ENCODE measurements around the gene DGCR2. TPM values are rescaled to one million over a fixed set of nuclear protein-coding genes. Genes with fewer than 3 reads are reported as not detected.
"Not testable (repeated sequence)": the region's sequence is repeated elsewhere in the genome, so short reads cannot be mapped to it uniquely, and the experiment has no call there.

The DGCR2 gene
- polyA plus RNA-seq, 3 donors = 13.4 to 32.6 (median 24.3) TPM

GRCh38 chr22:19096555-19096954 lies 25.7 kb downstream of the DGCR2 start:
- H3K27ac ChIP-seq (ENCODE audit: low read depth, low read length) = no peak overlapping the region
- 92 to 98% (median 95%) methylated on average over 1 of the region's 1 CpG for WGBS, 3 donors

GRCh38 chr22:19094393-19094997 lies 27.7 kb downstream of the DGCR2 start:
- no peak overlapping the region for H3K27ac ChIP-seq (ENCODE audit: low read depth, low read length)
- WGBS, 3 donors = 96 to 99% (median 99%) methylated on average over 4 of the region's 4 CpGs

DNA sequence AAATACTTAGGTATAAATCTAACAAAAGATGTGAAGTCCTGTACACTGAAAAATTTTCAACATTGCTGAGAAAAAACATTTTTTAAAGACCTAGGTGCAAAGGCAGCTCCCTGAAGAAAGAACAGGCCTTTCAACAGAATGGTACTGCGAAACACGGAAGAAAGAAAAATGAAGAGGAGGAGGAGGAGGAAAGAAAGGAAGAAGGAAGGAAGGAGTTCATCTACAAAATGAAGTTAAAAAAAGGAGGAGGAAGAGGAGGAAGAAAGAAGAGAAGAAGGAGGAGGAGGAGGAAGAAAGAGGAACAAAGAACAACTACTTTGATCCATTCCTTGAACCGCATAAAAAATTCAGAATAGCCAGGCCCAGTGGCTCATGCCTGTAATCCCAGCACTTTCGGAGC lies 29.5 kb downstream of the DGCR2 start:
- whole genome bisulfite sequencing, 3 donors = 68 to 99% (median 90%) methylated on average over 4 of the region's 4 CpGs
- no peak overlapping the region for H3K27ac ChIP-seq (ENCODE audit: low read depth, low read length)

DNA sequence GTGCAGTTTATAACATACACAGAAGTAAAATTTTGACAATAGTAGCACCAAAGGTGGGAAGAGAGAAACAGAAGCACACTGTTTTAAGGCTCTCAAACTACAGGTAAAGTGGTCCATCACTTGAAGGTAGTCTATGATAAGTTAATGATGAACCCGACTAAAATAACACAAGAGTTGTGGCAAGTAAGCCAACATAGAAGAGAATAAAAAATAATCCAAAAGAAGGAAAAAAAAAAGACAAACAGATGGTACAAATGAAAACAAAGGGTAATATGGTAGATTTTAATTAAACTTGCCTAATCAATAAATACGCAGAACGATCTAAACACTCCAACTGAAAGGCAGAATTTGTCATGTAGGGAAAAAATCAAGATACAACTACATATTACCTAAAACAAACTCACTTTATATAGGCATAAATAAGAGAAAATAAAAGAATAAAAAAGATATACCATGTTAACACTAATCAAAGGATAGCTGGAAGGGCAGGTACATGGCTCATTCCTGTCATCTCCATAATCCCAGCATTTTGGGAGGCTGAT lies 31.6 kb downstream of the DGCR2 start:
- H3K27ac ChIP-seq (ENCODE audit: low read depth, low read length) = no peak overlapping the region
- WGBS, 3 donors = 65 to 94% (median 85%) methylated on average over 3 of the region's 3 CpGs

GRCh38 chr22:19090183-19090582 lies 32.0 kb downstream of the DGCR2 start:
- WGBS, 3 donors = 73 to 95% (median 91%) methylated on average over 2 of the region's 2 CpGs
- H3K27ac ChIP-seq (ENCODE audit: low read depth, low read length) = no peak overlapping the region

DNA sequence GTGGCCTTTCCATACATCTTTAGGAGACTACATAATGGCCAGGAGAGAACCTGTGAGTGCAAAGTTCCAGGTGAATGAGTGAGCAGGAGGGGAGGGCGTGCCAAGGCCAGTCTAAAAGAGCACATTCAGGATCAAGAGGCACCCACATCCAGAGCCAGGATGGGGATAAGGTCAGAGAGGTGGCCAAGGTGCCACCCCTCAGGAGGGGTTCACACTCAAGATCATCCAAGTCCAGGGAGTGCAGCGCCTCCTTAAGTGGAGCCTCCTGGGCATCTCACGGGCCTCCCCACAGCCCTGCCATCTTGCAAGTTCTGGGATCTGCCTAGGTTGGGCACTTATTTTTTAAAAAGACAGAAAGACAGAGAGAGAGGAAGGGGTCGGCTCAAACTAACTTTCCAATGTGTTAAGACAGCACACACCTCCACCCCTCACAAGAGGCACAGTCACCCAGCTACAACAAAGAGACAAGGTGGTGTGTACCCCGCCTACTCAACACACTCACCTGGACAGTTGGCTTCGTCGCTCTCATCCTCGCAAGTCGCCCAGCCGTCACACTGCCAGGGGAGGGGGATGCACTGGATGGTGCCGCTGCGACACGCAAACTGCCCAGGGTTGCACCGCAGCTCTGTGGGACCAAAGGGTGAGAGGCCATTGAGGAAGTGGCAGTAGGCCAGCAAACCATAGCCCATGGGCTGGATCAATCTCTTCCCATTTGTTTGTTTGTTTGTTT lies 33.2 kb downstream of the DGCR2 start:
- H3K27ac ChIP-seq (ENCODE audit: low read depth, low read length) = no peak overlapping the region
- 96 to 98% (median 98%) methylated on average over 14 of the region's 14 CpGs for WGBS, 3 donors

DNA sequence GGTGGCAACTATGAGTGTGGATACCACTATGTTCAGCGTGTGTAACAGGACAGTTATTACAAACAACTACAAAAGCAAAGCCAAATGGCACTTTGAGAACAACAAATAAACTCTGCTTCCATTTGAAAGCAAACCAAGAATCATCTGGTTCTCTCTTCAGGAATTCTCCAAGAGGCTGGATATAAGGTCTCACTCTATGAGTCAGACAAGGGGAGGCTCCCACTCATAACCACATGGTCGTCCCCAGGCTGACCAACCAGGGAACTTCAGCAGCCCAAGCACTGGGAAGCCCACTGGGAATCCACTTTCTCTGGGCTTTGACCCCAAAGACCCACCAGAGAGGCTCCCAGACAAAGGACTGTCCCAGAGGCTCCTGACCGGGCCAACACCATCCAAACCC lies 35.3 kb downstream of the DGCR2 start:
- H3K27ac ChIP-seq (ENCODE audit: low read depth, low read length) = no peak overlapping the region
- 82 to 95% (median 85%) methylated on average over 3 of the region's 3 CpGs for WGBS, 3 donors

- 81 to 83% (median 83%) methylated on average over 6 of the region's 6 CpGs for WGBS, 3 donors
- no peak overlapping the region for H3K27ac ChIP-seq (ENCODE audit: low read depth, low read length)
Measured at GRCh38 chr22:19086417-19086816, 35.8 kb downstream of the DGCR2 start.

GRCh38 chr22:19085233-19085718 lies 36.9 kb downstream of the DGCR2 start:
- 14 to 26% (median 25%) methylated on average over 1 of the region's 1 CpG for WGBS, 3 donors
- H3K27ac ChIP-seq (ENCODE audit: low read depth, low read length) = no peak overlapping the region

GRCh38 chr22:19084586-19084985 lies 37.6 kb downstream of the DGCR2 start:
- 71 to 91% (median 84%) methylated on average over 9 to 16 of the region's 32 CpGs for WGBS, 3 donors
- H3K27ac ChIP-seq (ENCODE audit: low read depth, low read length) = not testable (repeated sequence)

GRCh38 chr22:19084126-19084525 lies 38.1 kb downstream of the DGCR2 start:
- not testable (repeated sequence) for H3K27ac ChIP-seq (ENCODE audit: low read depth, low read length)
- WGBS, 3 donors = 90 to 96% (median 95%) methylated on average over 14 to 30 of the region's 30 CpGs

GRCh38 chr22:19082793-19083192 lies 39.4 kb downstream of the DGCR2 start:
- no peak overlapping the region for H3K27ac ChIP-seq (ENCODE audit: low read depth, low read length)
- WGBS, 3 donors = 84 to 96% (median 95%) methylated on average over 13 of the region's 13 CpGs

DNA sequence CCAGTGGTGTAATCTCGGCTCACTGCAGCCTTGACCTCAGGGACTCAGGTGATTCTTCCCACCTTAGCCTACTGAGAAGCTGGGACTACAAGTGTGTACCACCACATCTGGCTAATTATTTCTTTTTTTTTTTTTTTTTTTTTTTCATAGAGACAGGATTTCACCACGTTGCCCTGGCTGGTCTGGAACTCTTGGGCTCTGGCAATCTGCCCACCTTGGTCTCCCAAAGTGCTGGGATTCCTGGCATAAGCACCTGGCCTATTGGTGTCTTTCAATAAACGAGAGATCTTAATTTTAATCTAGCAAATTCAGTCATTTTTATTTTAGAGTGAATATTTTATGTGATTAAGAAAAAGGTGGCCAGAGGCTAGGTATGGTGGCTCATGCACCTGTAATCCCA lies 40.1 kb downstream of the DGCR2 start:
- H3K27ac ChIP-seq (ENCODE audit: low read depth, low read length) = no peak overlapping the region
- WGBS, 3 donors = 59 to 75% (median 72%) methylated on average over 3 of the region's 3 CpGs

- H3K27ac ChIP-seq (ENCODE audit: low read depth, low read length) = no peak overlapping the region
- 78 to 89% (median 83%) methylated on average over 3 of the region's 3 CpGs for WGBS, 3 donors
Measured at GRCh38 chr22:19081351-19081750, 40.9 kb downstream of the DGCR2 start.

- WGBS, 3 donors = 95 to 98% (median 96%) methylated on average over 3 of the region's 3 CpGs
- H3K27ac ChIP-seq (ENCODE audit: low read depth, low read length) = no peak overlapping the region
Measured at GRCh38 chr22:19080853-19081252, 41.4 kb downstream of the DGCR2 start.

- 87 to 95% (median 91%) methylated on average over 4 of the region's 4 CpGs for WGBS, 3 donors
- no peak overlapping the region for H3K27ac ChIP-seq (ENCODE audit: low read depth, low read length)
Measured at GRCh38 chr22:19079691-19080090, 42.5 kb downstream of the DGCR2 start.

- 52 to 97% (median 97%) methylated on average over 1 of the region's 1 CpG for WGBS, 3 donors
Measured at GRCh38 chr22:19075404-19075803, 46.8 kb downstream of the DGCR2 start.

DNA sequence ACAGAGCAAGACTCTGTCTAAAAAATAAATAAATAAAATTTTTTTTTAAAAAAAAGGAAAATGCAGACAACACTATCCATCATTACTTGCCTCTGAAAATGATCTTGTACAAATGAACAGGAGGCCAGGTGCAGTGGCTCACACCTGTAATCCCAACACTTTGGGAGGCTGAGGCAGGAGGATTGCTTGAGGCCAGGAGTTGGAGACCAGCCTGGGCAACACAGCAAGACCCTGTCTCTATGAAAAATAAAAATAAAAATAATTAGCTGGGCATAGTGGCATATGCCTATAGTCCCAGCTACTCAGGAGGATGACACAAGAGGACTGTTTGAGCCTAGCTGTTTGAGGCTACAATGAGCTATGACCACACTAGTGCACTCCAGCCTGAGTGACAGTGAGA lies 49.4 kb downstream of the DGCR2 start:
- not testable (repeated sequence) for H3K27ac ChIP-seq (ENCODE audit: low read depth, low read length)

More at GRCh38 chr22:19075404-19075803, 46.8 kb downstream of the DGCR2 start:
- H3K27ac ChIP-seq (ENCODE audit: low read depth, low read length) = no peak overlapping the region

GRCh38 chr22:19070397-19071169 lies 51.6 kb downstream of the DGCR2 start:
- 74 to 84% (median 83%) methylated on average over 5 of the region's 5 CpGs for WGBS, 3 donors
- no peak overlapping the region for H3K27ac ChIP-seq (ENCODE audit: low read depth, low read length)

Measured in adipose tissue (tissue), 3 donors.